HG02973 (cell line): ENCODE measurements around the gene CAVIN4.
A peak's percentile ranks its signal among the peaks of the same experiment; 100 is the strongest.

ENCODE experiments used
- ATAC-seq: cut with Tn5 transposase; IDR thresholded peaks from one replicate; pipeline ENCODE4 v1.9.1; 2021; ENCODE audit warnings: moderate library complexity; ENCODE audit not compliant: unreplicated experiment

The CAVIN4 gene

DNA sequence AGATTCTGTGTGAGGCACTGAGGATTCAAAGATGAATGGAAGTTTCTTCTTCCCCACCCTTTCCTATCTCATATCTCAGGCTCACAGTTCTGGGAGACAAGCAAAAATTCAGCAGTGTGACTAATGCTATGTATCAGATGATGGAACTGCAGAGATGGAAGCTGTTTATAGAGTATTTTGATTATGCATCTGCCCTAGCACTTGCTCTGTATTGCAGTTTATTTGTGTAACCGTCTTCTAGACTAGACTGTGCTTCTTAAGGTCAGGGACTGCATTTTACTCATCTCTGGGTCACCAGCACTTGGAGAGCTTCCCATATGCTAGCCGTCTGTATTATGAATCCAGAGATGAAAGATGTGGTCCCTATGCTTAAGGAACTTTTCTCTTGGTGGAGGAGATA, 12.6 kb downstream of the CAVIN4 start:
- no peak for ATAC-seq

DNA sequence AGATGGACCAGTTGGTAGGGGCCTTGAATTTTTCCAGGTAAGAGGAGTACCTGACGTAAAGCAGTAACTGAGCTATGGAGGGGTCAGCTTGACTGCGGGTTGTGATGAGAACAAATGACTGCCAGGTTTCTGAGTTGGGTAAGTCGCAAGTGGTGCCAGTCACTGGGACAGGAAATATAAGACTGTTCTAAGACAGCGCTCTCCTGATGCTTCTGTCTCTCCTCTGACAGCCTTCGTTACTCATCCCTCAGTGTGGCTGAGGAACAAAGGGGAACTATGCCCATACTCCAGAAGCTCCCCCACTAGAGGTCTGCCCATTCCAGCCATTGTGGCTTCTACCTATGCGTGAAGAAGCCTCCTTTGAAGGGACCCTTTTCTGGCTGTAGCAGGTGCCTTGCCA, 13.3 kb downstream of the CAVIN4 start:
- ATAC-seq: no peak

DNA sequence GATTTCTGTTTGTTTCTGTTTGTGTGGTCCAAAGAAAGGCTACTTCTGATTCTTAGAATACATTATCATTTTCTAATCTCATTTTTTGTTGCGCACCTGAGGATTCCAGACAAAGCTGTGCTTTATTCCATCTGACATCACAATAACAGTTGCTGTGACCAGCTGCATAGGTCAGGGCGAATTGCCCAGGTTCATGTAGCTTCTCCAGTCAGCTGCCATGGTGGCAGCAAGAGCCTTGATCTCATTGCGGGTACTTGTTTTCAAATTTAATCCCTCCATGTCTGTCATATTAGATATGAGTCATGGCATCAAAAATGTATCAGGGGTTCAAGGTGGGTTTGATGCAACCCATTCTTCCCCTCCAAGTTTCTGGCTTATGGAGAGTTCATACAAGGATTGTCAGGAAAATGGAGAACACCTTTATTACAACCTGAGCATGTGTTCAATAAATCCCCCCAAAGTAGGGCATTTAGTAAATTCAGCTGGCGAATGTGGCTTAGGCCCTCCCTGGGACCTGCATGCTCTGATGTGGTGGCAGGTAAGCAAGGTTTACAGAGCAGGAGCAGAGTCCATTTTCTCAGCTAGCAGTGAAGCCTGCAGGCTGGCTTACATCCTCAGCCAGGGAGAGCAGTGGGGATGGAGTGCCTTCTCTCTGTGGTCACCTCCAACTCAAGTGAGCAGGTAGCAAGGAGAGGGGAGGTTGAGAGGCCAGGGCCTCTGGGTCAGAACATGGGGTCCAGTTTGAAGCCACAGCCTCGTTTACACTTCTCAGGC, 13.9 kb downstream of the CAVIN4 start:
- ATAC-seq: no peak

DNA sequence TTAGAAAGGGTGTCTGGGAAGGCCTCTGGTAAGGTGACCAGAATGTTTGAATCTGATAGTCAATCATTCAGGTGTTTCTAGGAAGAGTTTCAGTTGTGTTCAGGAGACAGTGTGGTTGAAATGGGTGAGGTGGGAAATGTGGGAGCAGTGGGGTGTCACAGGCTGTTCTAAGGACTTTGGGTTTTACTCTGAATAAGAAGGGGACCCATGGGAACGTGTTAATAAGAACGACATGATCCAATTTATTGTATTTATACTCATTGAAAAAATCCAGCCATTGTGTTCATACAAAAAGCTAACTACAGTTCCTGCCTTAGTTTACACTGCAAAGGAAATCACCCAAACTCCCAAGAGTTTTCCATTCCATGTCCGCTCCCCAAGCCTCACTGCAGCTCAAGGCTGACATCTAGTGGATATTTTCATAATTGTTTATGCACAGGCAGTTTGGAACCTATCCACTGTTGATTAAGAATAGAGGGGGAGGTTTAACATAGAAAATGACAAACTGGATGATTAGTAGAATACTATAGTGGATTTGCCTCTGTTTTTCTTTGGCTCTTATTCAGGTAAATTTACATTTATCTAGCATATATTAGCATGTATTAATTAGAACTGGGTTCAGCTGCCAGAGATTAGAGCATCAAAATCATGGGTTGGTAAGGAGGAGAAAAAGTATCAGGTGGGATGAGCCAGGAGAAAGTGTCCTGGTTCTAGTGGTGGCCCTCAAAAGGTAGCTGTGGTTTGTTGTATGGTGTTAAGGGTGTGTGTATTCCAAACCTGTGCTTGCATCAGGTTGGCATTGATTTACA, 17.7 kb downstream of the CAVIN4 start:
- ATAC-seq: peak; percentile 48

GRCh38 chr9:100597236-100597635, 19.4 kb downstream of the CAVIN4 start:
- no peak for ATAC-seq

GRCh38 chr9:100598641-100599145, 20.8 kb downstream of the CAVIN4 start:
- ATAC-seq: peak; percentile 68

DNA sequence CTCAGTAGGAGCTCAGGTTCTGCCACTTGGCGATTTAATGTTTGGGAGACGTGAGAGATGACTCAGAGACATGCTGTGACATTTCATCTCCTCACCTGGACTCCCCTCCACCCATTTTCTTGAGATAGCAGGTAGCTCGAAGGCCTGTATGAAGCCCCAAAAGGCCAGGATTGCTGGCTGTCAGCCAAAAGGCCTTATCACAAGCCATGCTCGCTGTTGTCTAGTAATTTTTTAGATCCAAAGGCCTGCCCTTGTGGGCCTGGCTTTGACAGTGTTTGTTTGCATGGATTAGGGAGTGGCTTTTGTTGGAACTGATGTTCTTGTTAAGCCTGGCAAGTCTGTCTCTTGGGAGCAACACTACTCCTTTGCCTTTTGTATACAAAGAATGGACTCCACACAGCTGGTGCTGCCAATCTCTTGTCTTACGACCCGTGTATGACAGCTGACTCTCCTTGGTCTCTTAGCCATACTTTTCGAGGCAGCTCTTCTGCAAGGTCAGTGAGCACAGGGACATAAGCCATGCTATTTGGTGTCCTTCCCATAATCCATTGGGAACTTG, 22.7 kb downstream of the CAVIN4 start:
- no peak for ATAC-seq

GRCh38 chr9:100601216-100601615, 23.3 kb downstream of the CAVIN4 start:
- peak; percentile 56 for ATAC-seq

GRCh38 chr9:100602342-100602801, 24.5 kb downstream of the CAVIN4 start:
- ATAC-seq: no peak

GRCh38 chr9:100605405-100605804, 27.5 kb downstream of the CAVIN4 start:
- no peak for ATAC-seq

DNA sequence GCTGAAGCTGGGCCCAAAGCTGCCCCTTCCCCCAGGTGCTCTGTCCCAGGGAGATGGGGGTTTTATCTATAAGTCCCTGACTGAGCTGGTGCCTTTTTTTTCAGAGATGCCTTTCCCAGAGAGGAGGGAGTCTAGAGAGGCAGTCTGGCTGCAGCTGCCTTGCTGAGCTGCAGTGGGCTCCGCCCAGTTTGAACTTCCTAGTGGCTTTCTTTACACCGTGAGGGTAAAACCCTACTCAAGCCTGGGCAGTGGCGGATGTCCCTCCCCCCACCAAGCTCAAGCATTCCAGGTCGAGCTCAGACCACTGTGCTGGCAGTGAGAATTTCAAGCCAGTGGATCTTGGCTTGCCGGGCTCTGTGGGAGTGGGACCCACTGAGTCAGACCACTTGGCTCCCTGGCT, 41.3 kb downstream of the CAVIN4 start:
- ATAC-seq: no peak

- ATAC-seq: no peak
Observed at GRCh38 chr9:100619665-100620064, 41.8 kb downstream of the CAVIN4 start.

- ATAC-seq: no peak
Observed at GRCh38 chr9:100623969-100624368, 46.1 kb downstream of the CAVIN4 start.

DNA sequence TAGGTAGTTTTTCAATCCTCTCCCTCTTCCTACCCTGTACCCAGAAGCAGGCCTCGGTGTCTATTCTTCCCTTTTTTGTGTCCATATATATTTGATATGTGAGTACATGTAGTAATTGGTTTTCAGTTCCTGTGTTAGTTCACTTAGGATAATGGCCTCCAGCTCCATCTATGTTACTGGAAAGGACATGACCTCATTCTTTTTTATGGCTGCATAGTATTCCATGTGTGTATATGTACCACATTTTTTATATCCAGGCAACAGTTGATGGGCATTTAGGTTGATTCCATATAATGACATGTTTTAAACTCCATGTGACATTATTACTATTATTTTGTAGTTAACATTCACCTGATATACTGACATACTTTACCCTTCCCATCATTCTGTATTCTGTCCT, 49.1 kb downstream of the CAVIN4 start:
- ATAC-seq: no peak

- no peak for ATAC-seq
Observed at GRCh38 chr9:100637787-100638186, 59.9 kb downstream of the CAVIN4 start.
